CD1c-positive myeloid dendritic cell (primary cell): Measurements from ENCODE around the gene GIT1.
"Not testable (repeated sequence)": the region's sequence is repeated elsewhere in the genome, so short reads cannot be mapped to it uniquely, and the experiment has no call there.

Experiments
- DNase-seq: peaks from one replicate; pipeline ENCODE4 v3.0.0-alpha.2; 2016; ENCODE audit errors: extremely low spot score

GIT1 gene

DNA sequence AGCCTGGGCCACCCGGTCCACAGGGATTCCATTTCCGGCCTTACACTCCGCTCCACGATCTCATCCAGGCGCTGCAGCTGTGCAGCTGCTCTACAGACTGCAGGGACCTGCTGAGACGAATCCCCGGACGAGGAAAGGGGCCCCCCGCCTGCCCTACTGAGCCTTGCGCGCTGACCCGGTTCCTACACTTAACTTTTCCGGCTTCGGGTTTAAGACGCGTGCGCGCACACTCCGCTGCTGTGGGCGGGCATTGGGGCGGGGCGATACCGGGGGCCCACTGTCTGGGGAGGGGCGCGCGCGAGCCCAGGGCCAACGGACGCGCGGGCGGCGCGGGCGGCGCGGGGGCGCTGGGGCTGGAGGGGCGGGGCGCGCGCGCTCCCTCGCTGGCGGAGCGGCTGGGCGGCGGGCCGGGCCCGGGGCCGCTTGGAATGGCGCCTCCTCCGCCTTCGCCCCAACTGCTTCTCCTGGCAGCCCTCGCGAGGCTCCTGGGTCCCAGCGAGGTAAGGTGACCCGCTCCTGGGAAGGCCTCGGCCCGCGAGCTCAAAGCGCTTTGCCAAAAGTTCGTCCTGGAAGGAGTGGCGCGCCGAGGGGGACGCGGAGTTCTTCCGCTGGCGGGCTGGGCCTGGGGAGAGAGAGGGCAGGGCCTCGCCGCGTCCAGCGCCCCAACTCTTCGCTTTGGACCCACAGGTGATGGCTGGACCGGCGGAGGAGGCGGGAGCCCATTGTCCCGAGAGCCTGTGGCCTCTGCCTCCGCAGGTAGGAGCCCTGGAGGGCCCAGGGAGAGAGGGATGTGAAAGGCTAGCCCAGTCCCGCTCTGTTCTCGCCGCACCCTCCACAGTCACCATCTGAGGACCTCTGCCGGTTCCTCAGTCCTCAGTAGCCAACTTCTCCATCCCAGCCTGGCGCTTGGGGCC is 20.9 kb downstream of the GIT1 start, which contains the start of gene TP53I13:
Gene TP53I13 (plus strand): TSS at position 371 of the 914 bp plus-strand sequence. CDS start 58 bp downstream, at position 429.
- DNase-seq, result peak; percentile 85

DNA sequence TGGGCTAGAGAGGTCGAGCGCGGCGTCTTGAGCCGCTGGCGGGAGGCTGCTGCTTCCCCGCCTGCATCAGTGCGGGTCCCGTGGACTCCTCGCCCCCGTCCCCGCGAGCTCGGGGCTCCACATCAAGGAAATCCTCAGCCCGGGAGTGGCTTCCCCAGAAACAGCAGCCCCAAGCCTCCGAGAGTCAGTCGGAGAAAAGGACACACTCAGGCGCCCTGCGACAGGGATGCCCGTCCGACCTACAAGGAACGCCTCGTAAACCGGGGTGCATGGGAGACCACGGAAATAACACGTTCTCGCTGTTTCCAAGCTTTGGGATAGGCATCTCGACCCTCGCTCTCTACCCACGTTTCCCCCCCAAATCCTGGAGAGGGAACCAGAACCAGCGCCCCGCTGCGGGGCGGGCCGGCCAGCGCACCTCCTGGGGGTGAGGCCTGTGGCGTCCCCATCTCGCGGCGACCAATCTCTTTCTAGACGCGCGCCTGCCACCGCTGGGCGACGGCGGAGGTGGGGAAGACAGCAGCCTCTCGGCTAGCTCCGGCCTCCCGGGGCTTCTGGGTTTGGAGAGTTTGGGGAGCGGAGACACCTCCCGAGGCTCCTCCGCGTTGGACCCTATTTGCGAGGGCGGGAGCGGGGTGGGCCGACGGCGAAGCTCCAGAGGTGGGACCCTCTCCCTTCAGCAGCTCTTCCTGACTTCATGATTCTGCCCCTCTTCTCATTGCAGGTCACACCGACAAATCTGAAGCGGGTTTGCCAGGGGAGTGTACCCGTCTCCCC is 21.7 kb downstream of the GIT1 start:
- peak; percentile 72 for DNase-seq

DNA sequence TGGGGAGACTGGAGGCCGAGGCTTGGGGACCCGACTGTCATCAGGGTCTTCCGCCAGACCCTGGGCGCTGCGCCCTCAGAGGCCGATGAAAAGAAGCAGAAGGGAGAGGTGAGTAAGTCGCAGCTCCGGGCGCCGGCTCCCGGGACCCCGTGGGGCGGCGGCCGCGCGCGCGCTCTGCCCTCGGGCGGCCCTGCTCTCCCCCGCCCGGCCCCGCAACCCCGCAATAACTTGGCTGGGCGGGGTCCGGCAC is 22.2 kb downstream of the GIT1 start:
- DNase-seq, result no peak

DNA sequence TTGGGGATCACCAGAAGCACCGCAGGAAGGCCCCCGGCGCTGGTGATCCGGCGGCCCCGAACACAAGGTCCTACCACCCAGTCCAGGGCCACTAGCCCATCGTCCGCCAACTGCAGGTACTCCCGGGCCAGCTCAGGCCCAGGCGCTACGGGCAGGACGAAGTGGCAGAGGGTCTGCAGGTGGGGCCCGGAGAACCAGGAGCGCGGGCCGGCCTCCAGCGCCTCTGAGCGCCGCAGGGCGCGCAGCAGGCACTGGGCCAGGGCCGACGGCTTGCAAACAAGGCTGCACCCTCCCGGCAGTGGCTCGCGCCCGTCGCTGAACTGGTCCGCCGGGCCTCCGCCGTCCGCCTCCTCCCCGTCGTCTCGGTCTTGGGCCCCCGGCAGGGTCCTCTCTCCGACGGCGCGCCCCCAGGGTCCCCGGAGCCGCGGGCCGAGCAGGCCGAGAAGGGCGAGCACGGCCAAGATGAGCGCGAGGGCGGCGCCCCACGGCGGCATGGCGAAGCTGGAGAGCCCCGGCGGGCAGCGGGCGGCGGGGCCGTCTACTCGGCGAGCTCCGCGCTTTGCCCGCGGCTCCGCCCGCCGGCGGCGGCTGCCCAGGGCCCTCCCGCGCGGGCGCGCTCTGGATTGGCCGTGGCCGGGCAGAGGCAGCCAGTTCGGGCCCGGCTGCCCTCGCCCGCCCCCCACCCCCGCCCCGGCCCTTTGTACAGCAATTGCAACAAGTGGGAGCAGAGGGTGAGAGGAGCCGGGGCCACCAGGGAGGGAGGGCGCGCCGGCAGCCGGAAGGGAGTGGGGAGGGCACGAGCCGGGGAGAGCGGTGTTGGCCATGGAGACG is 22.8 kb downstream of the GIT1 start, which contains the start of gene ABHD15:
Gene ABHD15 (minus strand): TSS at position 565 of the 831 bp plus-strand sequence. CDS start 71 bp downstream, at position 494.
- peak; percentile 91 for DNase-seq

DNA sequence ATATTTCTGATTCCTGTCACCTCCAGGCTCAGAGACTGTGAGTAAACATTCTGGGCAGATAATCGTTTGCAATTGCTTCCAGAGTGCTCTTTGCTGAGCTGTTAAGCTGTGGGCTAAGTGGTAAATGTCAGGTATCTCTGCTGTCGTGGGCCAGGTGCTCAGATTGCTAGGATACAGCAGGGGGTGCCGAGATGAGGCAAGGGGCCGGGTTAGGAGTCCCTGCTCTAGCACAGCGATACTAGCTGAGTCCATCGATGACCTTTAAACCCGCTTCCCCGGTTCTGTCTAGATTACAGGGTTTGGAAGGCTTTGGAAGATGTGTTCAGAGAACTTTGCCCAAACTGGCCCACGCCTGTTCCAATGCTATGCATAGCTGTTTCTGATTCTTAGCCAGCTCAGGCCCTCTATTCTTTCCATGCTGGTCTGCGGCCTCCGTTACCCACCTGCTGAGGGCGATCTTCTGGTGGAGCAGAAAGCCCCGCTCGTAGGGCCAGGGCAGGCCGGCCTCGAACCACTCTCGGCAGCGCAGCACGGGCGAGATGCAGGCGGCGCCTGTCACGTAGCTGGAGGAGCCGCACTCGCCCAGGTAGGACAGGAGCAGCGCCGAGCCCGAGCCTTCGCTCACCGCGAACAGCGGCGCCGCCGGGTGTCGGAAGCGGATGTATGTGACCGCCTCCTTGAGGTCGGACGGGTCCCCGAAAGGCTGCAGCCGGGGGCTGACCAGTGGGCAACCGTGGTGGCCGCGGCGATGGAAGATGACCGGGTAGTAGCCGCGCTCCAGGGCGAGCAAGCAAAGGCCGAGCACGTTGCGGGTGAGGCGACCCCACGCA is 23.6 kb downstream of the GIT1 start:
- DNase-seq, result peak; percentile 46

DNA sequence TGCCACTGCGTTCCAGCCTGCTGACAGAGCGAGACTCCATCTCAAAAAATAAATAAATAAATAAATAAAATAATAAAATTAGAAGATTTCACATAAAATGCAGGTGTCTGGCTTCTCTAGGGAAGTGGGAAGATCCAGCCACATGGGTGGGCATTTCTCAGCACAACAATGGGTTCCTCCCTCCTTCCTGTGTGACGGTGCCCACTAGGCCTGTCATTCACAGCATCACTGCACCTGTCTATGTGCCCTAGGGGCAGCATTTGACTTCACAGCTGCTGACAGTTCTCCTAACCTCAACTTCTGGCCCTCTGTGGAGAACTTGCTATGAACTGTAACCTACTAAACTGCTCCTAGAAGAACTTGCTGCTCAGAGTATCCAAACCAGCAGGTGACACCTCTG is 25.6 kb downstream of the GIT1 start:
- DNase-seq, result no peak

DNA sequence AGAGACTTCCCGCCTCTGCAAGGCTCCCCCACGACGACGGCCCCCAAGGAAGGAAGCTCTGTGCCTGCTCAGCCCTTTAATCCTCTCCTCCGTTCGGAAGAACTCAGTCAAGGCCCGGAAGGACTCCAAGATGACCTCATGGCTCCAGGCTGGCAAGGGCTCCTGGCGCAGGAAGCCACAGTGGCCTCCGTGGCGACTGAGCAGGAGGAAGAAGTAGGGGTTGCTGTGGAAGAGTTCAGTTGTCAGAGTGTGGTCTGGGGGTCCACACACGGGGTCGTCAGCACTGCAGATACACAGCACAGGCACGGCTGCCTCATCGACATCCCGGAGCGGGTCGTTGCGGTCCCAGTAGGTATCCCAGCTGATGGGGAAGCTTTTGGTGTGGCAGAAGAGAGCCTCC is 26.8 kb downstream of the GIT1 start:
- peak; percentile 16 for DNase-seq

DNA sequence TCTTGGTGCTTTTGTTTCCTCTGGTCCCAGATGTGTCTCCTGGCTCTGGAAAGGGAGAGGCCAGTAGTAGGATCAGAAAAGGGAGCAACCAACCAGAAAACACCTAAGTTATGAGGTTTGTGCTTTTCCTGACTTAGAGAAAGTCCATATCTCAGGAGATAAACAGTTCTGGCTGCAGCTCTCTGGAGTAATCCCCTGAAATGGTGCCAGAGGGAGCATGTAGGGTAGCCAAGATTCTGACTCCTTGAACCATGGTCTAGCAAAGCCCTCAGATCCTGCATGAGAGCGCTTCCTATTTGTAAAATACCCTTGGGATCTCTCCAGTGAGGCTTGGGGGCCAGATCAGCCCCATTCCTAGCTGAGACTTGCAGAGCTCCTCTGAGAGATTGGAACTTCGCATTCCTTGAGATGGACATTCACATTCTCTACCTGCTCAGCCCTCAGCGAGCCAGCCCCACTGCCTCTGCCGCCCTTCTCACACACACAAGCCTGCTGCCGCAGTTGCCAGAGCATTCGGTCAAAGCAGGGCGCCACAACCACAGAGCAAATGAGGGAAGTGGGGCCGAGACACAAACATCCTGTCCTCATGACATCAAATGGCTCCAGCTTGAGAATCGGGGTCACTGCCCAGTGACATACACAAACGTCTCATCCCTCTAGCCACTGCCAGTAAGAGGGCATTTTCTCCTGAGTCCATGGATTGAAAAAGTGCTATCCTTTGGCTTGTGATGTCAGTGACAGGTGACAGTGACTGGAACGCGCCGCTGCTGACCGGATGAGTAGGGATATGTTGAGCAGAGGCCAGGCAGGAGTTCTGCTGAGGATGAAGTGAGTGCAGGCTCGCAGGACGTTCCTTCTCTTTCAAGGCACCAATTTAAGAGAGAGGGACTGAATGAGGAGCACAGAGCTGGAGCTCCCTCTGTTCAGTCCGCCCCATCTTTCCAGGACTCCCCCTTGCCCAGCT is 27.6 kb downstream of the GIT1 start:
- DNase-seq, result peak; percentile 63

DNA sequence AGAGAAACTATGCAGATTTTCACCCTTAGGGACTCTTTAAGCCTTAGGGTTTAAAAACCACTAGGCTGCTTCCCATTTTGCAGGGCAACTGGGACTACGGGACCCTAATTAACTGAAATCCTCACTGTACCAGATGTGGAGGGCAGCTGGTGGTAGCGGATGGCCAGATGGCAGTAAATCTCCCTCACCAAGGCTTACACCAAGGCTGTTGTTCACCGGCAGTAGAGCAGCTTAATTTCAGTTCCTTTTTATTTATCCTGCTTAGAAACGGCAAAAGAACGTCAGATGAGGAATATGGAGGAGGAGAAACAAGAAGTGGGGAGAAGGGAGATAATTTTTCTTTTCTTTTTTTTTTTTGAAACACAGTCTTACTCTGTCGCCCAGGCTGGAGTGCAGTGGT is 29.1 kb downstream of the GIT1 start:
- peak; percentile 84 for DNase-seq

DNA sequence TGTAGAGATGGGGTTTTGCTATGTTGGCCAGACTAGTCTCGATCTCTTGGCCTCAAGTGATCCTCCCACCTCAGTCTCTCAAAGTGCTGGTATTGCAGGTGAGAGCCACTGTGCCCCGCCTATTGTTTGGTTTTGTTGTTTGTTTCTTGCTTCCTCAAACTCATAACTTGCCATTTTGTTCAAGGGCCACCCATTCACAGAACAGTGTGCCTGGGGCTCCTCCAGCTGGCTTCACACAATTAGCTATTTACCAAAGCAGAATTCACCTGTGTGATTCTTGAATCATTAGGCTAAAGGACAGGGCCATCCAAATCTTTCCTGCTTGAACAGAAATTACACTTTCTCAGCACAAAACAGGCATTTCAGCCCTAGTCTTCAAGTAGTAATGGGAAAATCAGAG is 29.8 kb downstream of the GIT1 start:
- no peak for DNase-seq

DNA sequence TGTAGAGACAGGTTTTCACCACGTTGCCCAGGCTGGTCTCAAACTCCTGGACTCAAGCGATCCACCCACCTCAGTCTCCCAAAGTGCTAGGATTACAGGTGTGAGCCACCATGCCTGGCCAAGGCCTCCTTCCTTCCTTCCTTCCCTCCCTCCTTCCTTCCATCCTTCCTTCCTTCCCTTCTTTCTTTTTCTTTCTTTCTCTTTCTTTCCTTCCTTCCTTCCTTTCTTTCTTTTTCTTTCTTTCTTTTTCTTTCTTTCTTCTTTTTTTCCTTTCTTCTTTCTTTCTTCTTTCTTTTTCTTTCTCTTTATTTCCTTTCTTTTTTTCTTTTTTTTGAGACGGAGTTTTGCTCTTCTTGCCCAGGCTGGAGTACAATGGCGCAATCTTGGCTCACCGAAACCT is 31.3 kb downstream of the GIT1 start:
- DNase-seq, result not testable (repeated sequence)

DNA sequence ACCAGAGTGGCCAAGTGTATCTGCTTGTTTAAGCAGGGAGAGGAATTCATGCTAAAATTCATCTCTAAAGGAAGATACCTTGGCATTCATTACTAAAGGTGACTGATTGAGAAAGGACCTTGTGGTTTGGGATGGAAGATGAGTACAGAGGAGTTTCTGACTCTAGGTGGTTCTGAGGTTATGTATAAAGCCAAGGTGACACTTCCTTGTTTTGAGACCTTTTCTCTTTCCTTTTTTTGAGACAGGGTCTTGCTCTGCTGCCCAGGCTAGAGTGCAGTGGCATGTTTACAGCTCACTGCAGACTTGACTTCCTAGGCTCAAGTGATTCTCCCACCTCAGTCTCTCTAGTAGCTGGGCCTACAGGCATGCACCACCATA is 31.7 kb downstream of the GIT1 start:
- no peak for DNase-seq

DNA sequence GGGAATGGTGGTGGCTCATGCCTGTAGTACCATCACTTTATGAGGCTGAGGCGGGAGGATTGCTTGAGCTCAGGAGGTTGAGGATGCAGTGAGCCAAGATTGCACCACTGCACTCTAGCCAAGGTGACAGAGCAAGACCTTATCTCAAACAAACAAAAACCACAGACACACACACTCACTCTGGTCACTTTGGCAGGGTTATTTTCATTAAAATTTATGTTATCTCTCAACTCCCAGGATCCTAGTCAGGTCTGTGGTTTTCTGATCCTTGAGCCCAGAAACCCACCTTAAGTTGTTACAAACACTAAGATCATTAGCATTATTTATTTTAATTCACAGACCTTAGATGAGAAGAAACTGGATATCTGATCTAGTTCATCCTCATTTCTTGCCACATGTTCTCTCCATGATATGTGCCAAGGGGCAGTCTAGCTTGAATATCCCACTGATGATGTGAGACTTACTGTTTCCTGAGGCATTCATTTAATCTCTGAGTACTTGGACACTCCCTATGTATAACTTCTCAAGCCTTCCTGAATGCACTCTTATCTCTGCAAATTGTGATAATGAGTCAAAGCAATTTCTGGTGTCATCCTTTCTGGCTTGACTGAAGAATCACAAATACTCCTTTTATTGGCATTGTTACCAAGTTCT is 32.2 kb downstream of the GIT1 start:
- no peak for DNase-seq

DNA sequence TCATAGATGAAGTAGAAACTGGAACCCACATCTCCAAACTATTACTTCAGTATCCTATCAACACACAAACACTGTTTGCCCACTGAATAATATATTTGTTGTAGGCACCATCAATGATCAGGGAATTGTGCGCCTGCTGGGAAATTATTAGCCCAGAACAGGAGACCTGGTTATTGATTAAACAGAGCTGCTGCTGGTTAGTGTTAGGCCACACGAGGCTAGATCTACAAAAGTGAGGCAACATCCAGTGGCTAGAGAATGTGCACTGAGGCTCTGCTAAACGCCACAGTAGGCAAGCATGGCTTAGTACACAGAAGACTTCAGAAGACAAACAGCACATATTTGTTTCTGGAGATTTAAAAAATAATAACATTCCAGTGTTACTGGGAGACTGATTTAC is 33.6 kb downstream of the GIT1 start:
- DNase-seq, result no peak

DNA sequence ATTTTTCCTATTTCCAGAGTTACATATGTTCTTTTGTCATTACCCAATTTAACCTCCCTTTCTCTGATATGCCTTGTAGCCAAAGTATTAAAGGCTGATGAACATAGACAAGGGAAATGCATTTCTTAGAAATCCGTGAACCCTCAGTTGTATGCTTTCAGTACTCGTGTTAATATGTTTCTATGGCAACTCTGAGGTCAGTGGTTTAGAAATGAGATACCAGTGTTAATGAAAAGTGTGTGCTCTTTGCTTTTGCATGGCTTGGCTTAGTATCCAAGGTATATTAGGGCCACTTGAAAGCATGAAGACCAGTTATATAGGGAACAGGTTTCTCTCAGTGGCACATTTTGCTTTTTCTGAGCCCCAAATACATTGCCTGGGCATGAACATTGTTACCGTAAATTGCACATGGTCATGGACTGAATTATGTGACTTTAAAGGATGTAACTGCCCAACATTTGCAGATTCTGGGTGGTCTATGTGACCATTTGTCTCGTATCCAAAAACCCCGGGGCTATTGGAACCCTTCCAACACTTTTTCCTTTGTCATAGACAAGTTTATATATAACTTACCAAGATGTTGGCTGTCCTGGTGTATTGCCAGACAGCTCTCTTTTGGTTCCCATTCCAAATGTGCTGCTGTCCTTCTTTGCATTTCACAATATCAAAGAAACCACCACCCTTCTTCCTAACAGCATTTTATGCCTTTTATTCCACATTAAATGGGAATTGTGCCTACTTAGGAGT is 40.1 kb downstream of the GIT1 start:
- DNase-seq, result no peak

DNA sequence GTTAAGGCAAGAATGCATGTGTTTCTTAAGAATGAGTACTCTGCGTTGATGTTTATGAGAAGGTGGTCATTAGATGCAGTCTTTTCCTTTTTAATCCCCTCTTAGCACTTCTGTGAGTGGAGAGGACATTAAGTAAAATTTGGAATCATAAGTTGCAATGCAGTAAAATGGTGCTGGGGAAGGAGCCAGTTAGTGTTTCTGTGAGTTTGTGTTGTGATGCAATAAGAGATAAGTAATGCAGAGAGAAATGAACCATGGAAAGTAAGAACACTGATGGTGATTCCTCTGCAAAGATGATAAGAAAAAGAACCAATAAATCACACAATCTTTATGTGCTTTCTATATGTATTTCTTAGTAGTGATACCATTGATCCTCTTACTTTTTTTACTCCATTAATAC is 42.6 kb downstream of the GIT1 start:
- no peak for DNase-seq

DNA sequence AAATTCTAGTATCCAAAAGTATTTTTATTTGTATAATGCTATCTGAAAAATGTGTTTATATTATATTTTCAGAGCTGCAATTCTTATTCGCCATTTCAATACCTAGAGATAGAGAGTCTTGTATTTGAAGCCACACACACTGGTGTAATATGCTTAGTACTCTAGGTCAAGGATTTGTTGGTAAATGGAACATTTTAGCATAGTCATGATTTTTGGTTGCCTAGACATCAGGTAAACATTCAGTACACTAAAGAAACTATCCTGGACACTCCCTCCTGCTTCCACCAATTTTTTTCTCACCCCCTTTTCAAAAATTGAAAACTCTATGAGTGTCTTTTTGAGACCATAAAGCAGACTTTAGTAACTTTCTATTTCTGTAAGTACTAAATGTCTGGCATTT is 43.4 kb downstream of the GIT1 start:
- no peak for DNase-seq

DNA sequence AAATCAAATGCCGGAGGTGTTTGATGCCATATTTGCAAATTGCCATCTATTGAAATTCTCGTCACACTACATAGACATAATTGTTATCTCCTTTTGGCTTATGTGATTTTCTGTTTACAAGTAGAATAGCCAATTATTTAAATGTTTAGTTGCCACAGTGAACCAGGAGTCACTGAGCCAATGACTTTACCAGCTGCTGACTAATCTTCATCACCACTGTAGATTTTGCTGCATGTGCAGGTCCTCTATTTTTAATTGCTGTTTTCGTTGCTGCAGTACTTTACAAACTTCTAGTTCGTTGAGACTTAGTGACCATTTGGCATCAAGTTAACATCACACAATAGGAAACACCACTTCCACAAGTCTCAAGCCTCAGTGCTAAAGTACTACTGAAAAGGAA is 45.4 kb downstream of the GIT1 start:
- no peak for DNase-seq

DNA sequence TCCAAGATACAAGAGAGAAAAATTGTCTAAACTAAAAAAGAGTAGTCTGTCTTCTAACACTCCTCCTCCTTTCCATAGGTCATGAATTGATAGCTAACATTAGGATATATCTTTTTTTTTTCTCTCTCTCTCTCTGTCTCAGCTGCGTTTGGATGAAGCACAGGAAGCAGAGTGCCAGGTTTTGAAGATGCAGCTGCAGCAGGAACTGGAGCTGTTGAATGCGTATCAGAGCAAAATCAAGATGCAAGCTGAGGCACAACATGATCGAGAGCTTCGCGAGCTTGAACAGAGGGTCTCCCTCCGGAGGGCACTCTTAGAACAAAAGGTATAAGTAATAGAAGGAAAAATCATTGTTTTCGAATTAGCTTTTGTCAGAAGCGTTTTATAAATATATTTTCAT is 55.5 kb downstream of the GIT1 start:
- no peak for DNase-seq
